ENCODE data around the gene ZNF134. TPM values are rescaled to one million over a fixed set of nuclear protein-coding genes. Genes with fewer than 3 reads are reported as not detected.

The ZNF134 gene
- total and polyA plus RNA-seq, 4 donors, result 20.1 to 33.2 (median 24.5) TPM

DNA sequence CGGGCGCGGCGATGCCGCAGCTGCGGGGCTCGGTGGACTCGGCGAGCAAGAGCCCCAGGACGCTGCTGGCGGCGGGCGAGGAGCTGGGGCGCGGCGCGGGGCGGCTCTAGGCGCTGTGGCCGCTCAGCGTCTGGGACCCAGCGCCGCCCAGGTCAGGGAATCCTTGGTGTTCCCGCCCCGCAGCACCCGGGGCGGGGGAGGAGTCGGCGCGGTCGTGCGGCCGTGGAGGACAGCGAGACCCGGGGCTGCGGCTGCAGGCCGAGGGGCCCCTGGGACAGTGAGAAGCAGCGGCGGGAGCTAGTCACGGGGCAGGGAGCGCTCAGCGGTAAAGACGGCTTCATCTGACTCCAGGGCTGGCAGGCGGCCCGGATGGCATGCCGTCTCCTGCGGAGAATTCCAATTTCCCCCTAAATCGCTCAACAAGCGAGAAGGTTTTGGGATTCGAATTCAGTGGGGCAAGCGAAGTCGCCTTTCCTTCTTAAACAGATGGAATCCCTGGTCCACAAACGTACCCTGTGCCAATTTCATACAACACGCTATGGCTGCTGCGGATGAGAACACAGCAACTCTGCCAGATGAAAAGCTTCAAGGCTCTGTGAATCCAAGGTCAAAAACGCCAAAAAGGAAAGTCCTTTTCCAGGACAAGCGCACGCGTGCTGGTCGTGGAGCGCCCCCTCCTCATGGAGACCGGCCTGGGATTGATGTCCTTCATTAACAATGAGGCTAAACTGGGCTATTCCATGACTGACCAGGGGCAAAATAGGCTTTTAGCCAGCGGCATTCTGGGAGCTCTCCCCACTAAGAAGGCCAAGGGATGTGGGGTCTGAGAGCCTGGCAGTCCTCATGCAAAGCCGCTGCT is 50.5 kb downstream of the ZNF134 start:
- no peaks in the 10 kb centered on the region for H3K9me3 ChIP-seq (ENCODE audit: control insufficient read depth, insufficient read depth, low read length)
- H3K27me3 ChIP-seq (ENCODE audit: control insufficient read depth, insufficient read depth, low read length), result peaks cover 3% of the 10 kb centered on the region
- peak overlapping the region; percentile 36 for H3K4me3 ChIP-seq (ENCODE audit: low read depth, low read length)
- H3K36me3 ChIP-seq (ENCODE audit: control insufficient read depth, insufficient read depth, low read length), result no peaks in the 10 kb centered on the region
- H3K27ac ChIP-seq (ENCODE audit: low read depth, low read length), result peak overlapping the region; percentile 86
- peak; percentile 43 to 87 (median 63) for DNase-seq (ENCODE audit: low read depth in 4 of 6, low spot score in 6 of 6)
- peaks cover 13% of the 10 kb centered on the region for H3K4me1 ChIP-seq (ENCODE audit: control insufficient read depth, insufficient read depth, low read length)
- under 1% methylated on average over 63 of the region's 64 CpGs for WGBS (ENCODE audit: insufficient coverage)

DNA sequence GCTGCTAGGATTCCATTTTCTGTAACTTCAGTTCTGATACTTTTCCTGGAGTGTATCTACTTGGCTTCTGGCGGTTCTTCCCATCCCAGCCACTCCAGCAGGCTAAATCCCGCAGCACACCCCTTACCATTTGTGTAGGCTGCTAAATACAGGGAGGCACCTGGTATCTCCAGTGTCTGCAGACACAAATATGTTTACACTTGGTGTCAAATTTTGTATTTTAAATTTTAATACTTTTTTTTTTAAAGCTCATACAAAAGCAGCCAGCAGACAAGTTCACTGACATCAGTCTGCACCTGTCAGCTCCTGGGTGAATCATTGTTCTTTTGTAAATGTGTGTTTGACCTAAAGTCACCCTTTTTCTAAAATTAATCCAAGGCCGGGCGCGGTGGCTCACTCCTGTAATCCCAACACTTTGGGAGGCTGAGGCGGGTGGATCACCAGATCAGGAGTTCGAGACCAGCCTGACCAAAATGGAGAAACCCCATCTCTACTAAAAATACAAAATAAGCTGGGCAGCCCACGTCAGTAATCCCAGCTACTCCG is 51.3 kb downstream of the ZNF134 start:
- Histone ChIP-seq H3K4me1 (ENCODE audit: control insufficient read depth, insufficient read depth, low read length) (peaks cover 13% of the 10 kb centered on the region), H3K36me3 (ENCODE audit: control insufficient read depth, insufficient read depth, low read length) (no peaks in the 10 kb centered on the region), H3K4me3 (ENCODE audit: low read depth, low read length) (no peak overlapping the region), H3K9me3 (ENCODE audit: control insufficient read depth, insufficient read depth, low read length) (no peaks in the 10 kb centered on the region), H3K27me3 (ENCODE audit: control insufficient read depth, insufficient read depth, low read length) (no peaks in the 10 kb centered on the region), H3K27ac (ENCODE audit: low read depth, low read length) (peak overlapping the region; percentile 86)
- whole genome bisulfite sequencing (ENCODE audit: insufficient coverage), result 75% methylated on average over 6 of the region's 9 CpGs
- DNase-seq (ENCODE audit: low read depth in 4 of 6, low spot score in 6 of 6), result no peak

DNA sequence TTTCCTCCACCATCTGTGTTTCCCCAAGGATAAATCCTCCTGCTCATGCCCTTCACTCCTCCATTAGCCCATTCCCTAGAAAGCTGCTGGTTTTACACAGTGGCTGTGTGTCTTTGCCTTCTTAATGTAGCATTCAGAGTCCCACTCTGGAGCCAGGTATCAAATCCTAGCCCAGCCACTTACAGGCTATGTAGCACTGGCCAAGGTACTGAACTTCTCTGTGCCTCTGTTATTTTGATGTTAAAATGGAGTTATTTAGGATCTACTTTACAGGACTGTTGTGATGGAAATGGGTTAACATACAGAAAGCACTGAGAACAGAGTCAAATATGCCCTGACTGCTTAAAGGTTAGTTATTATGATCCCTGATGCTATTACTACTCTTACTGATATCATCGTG is 53.2 kb downstream of the ZNF134 start:
- DNase-seq (ENCODE audit: low read depth in 4 of 6, low spot score in 6 of 6), result no peak
- Histone ChIP-seq H3K27ac (ENCODE audit: low read depth, low read length) (no peak overlapping the region), H3K27me3 (ENCODE audit: control insufficient read depth, insufficient read depth, low read length) (no peaks in the 10 kb centered on the region), H3K36me3 (ENCODE audit: control insufficient read depth, insufficient read depth, low read length) (no peaks in the 10 kb centered on the region), H3K9me3 (ENCODE audit: control insufficient read depth, insufficient read depth, low read length) (no peaks in the 10 kb centered on the region), H3K4me1 (ENCODE audit: control insufficient read depth, insufficient read depth, low read length) (peaks cover 13% of the 10 kb centered on the region), H3K4me3 (ENCODE audit: low read depth, low read length) (no peak overlapping the region)
- 100% methylated on average over 1 of the region's 1 CpG for WGBS (ENCODE audit: insufficient coverage)

DNA sequence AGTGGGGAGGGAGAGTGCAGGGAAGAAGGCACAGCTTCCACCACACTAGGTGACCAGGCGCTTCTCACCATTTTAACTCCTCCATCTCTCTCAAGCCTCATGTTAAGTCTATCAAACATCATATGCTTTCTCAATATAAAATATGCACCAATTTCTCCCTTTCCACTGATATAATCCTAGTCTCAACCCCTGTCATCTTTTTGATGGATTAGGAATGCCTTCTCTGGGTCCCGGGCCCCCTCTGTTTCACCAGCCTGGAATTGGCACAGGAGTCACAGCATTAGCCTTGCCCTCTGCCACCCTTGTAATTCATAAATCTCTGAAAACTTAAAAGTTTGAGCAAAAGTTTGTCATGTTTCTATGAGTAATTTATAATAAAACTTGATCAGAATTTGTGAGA is 54.6 kb downstream of the ZNF134 start, which contains the start of gene ZSCAN4:
TSS of gene ZSCAN4 (plus strand) at position 301 of the 400 bp plus-strand sequence. CDS start 7,211 bp downstream, outside the sequence.
- H3K4me3 ChIP-seq (ENCODE audit: low read depth, low read length), result no peak within 1 kb of the TSS
- H3K27ac ChIP-seq (ENCODE audit: low read depth, low read length), result no peak within 1 kb of the TSS

DNA sequence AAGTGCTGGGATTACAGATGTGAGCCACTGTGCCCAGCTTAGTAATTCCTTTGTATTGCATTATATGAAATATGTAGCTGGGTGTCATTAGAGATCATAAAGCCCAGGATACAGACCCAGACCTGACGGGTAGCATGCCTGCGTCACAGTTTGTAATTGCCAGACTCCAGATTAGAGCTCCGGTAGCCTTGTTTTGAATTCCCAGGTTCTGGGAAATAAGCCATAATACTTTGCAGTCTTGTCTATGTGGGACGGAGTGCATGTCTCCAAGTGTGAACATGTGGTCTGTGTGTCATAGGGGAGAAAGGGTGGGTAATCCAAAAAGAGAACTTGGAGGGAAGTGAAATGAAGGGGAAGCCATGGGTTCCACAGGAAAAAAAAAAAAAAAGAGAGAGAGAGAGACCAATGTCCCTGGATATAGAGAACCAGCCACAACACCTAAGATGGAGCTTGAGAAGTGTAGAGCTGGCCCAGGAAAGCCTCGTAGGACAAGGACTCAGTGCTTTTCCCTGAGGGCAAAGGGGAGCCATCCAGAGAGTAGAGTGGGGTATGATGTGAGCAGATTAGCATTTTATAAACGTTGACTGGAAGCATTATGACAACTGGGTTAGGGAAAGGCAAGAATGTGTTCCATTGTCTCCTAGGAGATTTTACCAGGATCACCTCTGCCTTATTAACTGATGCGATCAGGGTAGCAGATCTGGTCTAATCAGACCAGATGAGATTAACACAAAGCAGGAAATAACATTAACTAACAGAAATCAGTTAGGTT is 57.3 kb downstream of the ZNF134 start:
- Histone ChIP-seq H3K9me3 (ENCODE audit: control insufficient read depth, insufficient read depth, low read length) (no peaks in the 10 kb centered on the region), H3K4me1 (ENCODE audit: control insufficient read depth, insufficient read depth, low read length) (no peaks in the 10 kb centered on the region), H3K27ac (ENCODE audit: low read depth, low read length) (no peak overlapping the region), H3K27me3 (ENCODE audit: control insufficient read depth, insufficient read depth, low read length) (no peaks in the 10 kb centered on the region), H3K4me3 (ENCODE audit: low read depth, low read length) (no peak overlapping the region), H3K36me3 (ENCODE audit: control insufficient read depth, insufficient read depth, low read length) (no peaks in the 10 kb centered on the region)
- DNase-seq (ENCODE audit: low read depth in 4 of 6, low spot score in 6 of 6), result no peak
- WGBS (ENCODE audit: insufficient coverage), result 70% methylated on average over 7 of the region's 7 CpGs

More for the DNA sequence above, 54.6 kb downstream of the ZNF134 start, which contains the start of gene ZSCAN4:
- H3K9me3 ChIP-seq (ENCODE audit: control insufficient read depth, insufficient read depth, low read length), result no peaks in the 10 kb centered on the region
- H3K4me1 ChIP-seq (ENCODE audit: control insufficient read depth, insufficient read depth, low read length), result peaks cover 11% of the 10 kb centered on the region
- H3K36me3 ChIP-seq (ENCODE audit: control insufficient read depth, insufficient read depth, low read length), result no peaks in the 10 kb centered on the region
- no peak for DNase-seq (ENCODE audit: low read depth in 4 of 6, low spot score in 6 of 6)
- H3K27me3 ChIP-seq (ENCODE audit: control insufficient read depth, insufficient read depth, low read length), result no peaks in the 10 kb centered on the region
- 100% methylated on average over 1 of the region's 2 CpGs for WGBS (ENCODE audit: insufficient coverage)

DNA sequence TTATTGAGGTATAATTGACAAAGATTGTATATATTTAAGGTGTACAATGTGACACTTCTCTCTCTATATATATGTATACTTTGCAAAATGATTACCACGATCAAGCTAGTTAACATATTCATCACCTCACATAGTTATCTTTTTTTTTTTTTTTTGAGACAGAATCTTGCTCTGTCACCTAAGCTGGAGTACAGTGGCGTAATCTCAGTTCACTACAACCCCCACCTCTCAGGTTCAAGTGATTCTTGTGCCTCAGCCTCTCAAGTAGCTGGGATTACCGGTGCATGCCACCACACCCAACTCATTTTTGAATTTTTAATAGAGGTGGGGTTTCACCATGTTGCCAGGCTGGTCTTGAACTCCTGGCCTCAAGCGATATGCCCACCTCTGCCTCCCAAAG is 58.4 kb downstream of the ZNF134 start:
- Histone ChIP-seq H3K36me3 (ENCODE audit: control insufficient read depth, insufficient read depth, low read length) (no peaks in the 10 kb centered on the region), H3K4me1 (ENCODE audit: control insufficient read depth, insufficient read depth, low read length) (no peaks in the 10 kb centered on the region)
- no CpG with 5 or more reads among the region's 4 CpGs for WGBS (ENCODE audit: insufficient coverage)

More for the DNA sequence above, 58.4 kb downstream of the ZNF134 start:
- no peak overlapping the region for H3K4me3 ChIP-seq (ENCODE audit: low read depth, low read length)
- H3K27me3 ChIP-seq (ENCODE audit: control insufficient read depth, insufficient read depth, low read length), result peaks cover 3% of the 10 kb centered on the region
- H3K27ac ChIP-seq (ENCODE audit: low read depth, low read length), result no peak overlapping the region
- H3K9me3 ChIP-seq (ENCODE audit: control insufficient read depth, insufficient read depth, low read length), result no peaks in the 10 kb centered on the region
- no peak for DNase-seq (ENCODE audit: low read depth in 4 of 6, low spot score in 6 of 6)

Other genes starting within 250 kb of the ZNF134 start
- gene ZNF548, start 224.4 kb upstream of the ZNF134 start, total RNA-seq, result 10 to 100 TPM; 33.6 to 34.2 TPM
- 10 to 100 TPM; 21.1 to 24.4 TPM for gene ZNF548, start 224.4 kb upstream of the ZNF134 start, polyA plus RNA-seq (ENCODE audit: insufficient read length in 2 of 2)
- 10 to 100 TPM; 20.9 to 24.7 TPM for gene ZNF17, start 203.1 kb upstream of the ZNF134 start, total RNA-seq
- gene ZNF17, start 203.1 kb upstream of the ZNF134 start, polyA plus RNA-seq (ENCODE audit: insufficient read length in 2 of 2), result 10 to 100 TPM in 1 of 2 donors, 1 to 10 TPM in 1; 9.1 to 15.2 TPM
- 10 to 100 TPM; 14.7 to 18.7 TPM for gene ZNF749, start 178.9 kb upstream of the ZNF134 start, total RNA-seq
- 10 to 100 TPM; 12.4 to 13.6 TPM for gene ZNF749, start 178.9 kb upstream of the ZNF134 start, polyA plus RNA-seq (ENCODE audit: insufficient read length in 2 of 2)
- gene VN1R1, start 157.1 kb upstream of the ZNF134 start, total RNA-seq, result 1 to 10 TPM; 3.5 TPM
- 1 to 10 TPM; 6.2 to 9.5 TPM for gene VN1R1, start 157.1 kb upstream of the ZNF134 start, polyA plus RNA-seq (ENCODE audit: insufficient read length in 2 of 2)
- gene ZNF772, start 136.7 kb upstream of the ZNF134 start, total RNA-seq, result 10 to 100 TPM; 40.4 to 46.7 TPM
- gene ZNF772, start 136.7 kb upstream of the ZNF134 start, polyA plus RNA-seq (ENCODE audit: insufficient read length in 2 of 2), result 10 to 100 TPM; 19.6 to 22.5 TPM
- gene ZNF419, start 126.5 kb upstream of the ZNF134 start, total RNA-seq, result 10 to 100 TPM; 15.6 to 23.3 TPM
- 10 to 100 TPM; 17.3 to 23.2 TPM for gene ZNF419, start 126.5 kb upstream of the ZNF134 start, polyA plus RNA-seq (ENCODE audit: insufficient read length in 2 of 2)
- 10 to 100 TPM; 19.8 to 21.2 TPM for gene ZNF773, start 114.3 kb upstream of the ZNF134 start, total RNA-seq
- gene ZNF773, start 114.3 kb upstream of the ZNF134 start, polyA plus RNA-seq (ENCODE audit: insufficient read length in 2 of 2), result 10 to 100 TPM; 14.6 to 16.0 TPM
- gene ZNF549, start 86.9 kb upstream of the ZNF134 start, total RNA-seq, result 10 to 100 TPM; 13.9 to 14.5 TPM
- gene ZNF549, start 86.9 kb upstream of the ZNF134 start, polyA plus RNA-seq (ENCODE audit: insufficient read length in 2 of 2), result 10 to 100 TPM; 12.6 to 17.2 TPM
- gene ZNF550, start 54.4 kb upstream of the ZNF134 start, total RNA-seq, result 10 to 100 TPM; 11.1 to 16.8 TPM
- gene ZNF550, start 54.4 kb upstream of the ZNF134 start, polyA plus RNA-seq (ENCODE audit: insufficient read length in 2 of 2), result 10 to 100 TPM; 10.8 to 15.7 TPM
- 10 to 100 TPM in 1 of 2 donors, 1 to 10 TPM in 1; 7.3 to 10.9 TPM for gene ZNF416, start 35.3 kb upstream of the ZNF134 start, total RNA-seq
- 1 to 10 TPM; 6.2 to 7.5 TPM for gene ZNF416, start 35.3 kb upstream of the ZNF134 start, polyA plus RNA-seq (ENCODE audit: insufficient read length in 2 of 2)
- gene ZIK1, start 30.1 kb upstream of the ZNF134 start, total RNA-seq, result 10 to 100 TPM; 17.4 to 19.2 TPM
- gene ZIK1, start 30.1 kb upstream of the ZNF134 start, polyA plus RNA-seq (ENCODE audit: insufficient read length in 2 of 2), result 10 to 100 TPM; 11.6 to 14.2 TPM
- 1 to 10 TPM; 5.2 to 7.9 TPM for gene ZNF530, start 14.4 kb upstream of the ZNF134 start, total RNA-seq
- 1 to 10 TPM; 5.7 to 7.1 TPM for gene ZNF530, start 14.4 kb upstream of the ZNF134 start, polyA plus RNA-seq (ENCODE audit: insufficient read length in 2 of 2)
- 10 to 100 TPM; 24.4 to 32.2 TPM for gene ZNF211, start 18.9 kb downstream of the ZNF134 start, total RNA-seq
- 10 to 100 TPM; 36.7 to 39.9 TPM for gene ZNF211, start 18.9 kb downstream of the ZNF134 start, polyA plus RNA-seq (ENCODE audit: insufficient read length in 2 of 2)
- gene ZSCAN4, start 54.7 kb downstream of the ZNF134 start, total RNA-seq, result not detected
- under 1 TPM in 1 of 2 donors, not detected in 1; 0.17 TPM for gene ZSCAN4, start 54.7 kb downstream of the ZNF134 start, polyA plus RNA-seq (ENCODE audit: insufficient read length in 2 of 2)
- gene ZNF551, start 67.7 kb downstream of the ZNF134 start, total RNA-seq, result 10 to 100 TPM; 12.8 to 13.1 TPM
- gene ZNF551, start 67.7 kb downstream of the ZNF134 start, polyA plus RNA-seq (ENCODE audit: insufficient read length in 2 of 2), result 10 to 100 TPM; 11.4 to 14.3 TPM
- 10 to 100 TPM; 18.9 to 24.7 TPM for gene ZNF154, start 95.0 kb downstream of the ZNF134 start, total RNA-seq
- gene ZNF154, start 95.0 kb downstream of the ZNF134 start, polyA plus RNA-seq (ENCODE audit: insufficient read length in 2 of 2), result 10 to 100 TPM; 24.2 to 32.4 TPM
- 10 to 100 TPM; 17.8 to 27.8 TPM for gene ZNF671, start 113.4 kb downstream of the ZNF134 start, total RNA-seq
- gene ZNF671, start 113.4 kb downstream of the ZNF134 start, polyA plus RNA-seq (ENCODE audit: insufficient read length in 2 of 2), result 10 to 100 TPM; 21.2 to 23.4 TPM
- 10 to 100 TPM; 34.2 to 40.1 TPM for gene ZNF776, start 132.6 kb downstream of the ZNF134 start, total RNA-seq
- 10 to 100 TPM; 22.1 to 25.9 TPM for gene ZNF776, start 132.6 kb downstream of the ZNF134 start, polyA plus RNA-seq (ENCODE audit: insufficient read length in 2 of 2)
- 10 to 100 TPM; 35.1 to 35.4 TPM for gene ZNF586, start 155.4 kb downstream of the ZNF134 start, total RNA-seq
- gene ZNF586, start 155.4 kb downstream of the ZNF134 start, polyA plus RNA-seq (ENCODE audit: insufficient read length in 2 of 2), result 10 to 100 TPM; 12.4 to 19.4 TPM
- 10 to 100 TPM in 1 of 2 donors, 1 to 10 TPM in 1; 5.6 to 10.1 TPM for gene ZNF552, start 200.7 kb downstream of the ZNF134 start, total RNA-seq
- 10 to 100 TPM in 1 of 2 donors, 1 to 10 TPM in 1; 3.4 to 11.6 TPM for gene ZNF552, start 200.7 kb downstream of the ZNF134 start, polyA plus RNA-seq (ENCODE audit: insufficient read length in 2 of 2)
- gene ZNF587B, start 216.1 kb downstream of the ZNF134 start, total RNA-seq, result 10 to 100 TPM; 15.5 to 17.9 TPM
- gene ZNF587B, start 216.1 kb downstream of the ZNF134 start, polyA plus RNA-seq (ENCODE audit: insufficient read length in 2 of 2), result 1 to 10 TPM; 4.8 to 7.9 TPM
- 10 to 100 TPM; 29.8 to 32.2 TPM for gene ZNF587, start 235.6 kb downstream of the ZNF134 start, total RNA-seq
- gene ZNF587, start 235.6 kb downstream of the ZNF134 start, polyA plus RNA-seq (ENCODE audit: insufficient read length in 2 of 2), result 10 to 100 TPM; 20.4 to 33.5 TPM

Data from spinal cord (tissue), 10 donors.